Mesodermal cell (in vitro differentiated cells): Measurements from ENCODE around the gene CSHL1.
"Not testable (repeated sequence)": the region's sequence is repeated elsewhere in the genome, so short reads cannot be mapped to it uniquely, and the experiment has no call there.

Source experiments
- H3K27ac ChIP-seq: 2 replicates; pipeline ENCODE4 v1.7.0; 2013; ENCODE audit warnings: mild to moderate bottlenecking, low read depth, low read length, moderate library complexity; ENCODE audit not compliant: severe bottlenecking
- H3K36me3 ChIP-seq: 2 replicates; pipeline ENCODE4 v1.7.1; 2013; ENCODE audit warnings: mild to moderate bottlenecking, low read length, moderate library complexity; ENCODE audit not compliant: control insufficient read depth, insufficient read depth
- H3K4me1 ChIP-seq: one replicate; pipeline ENCODE4 v1.7.1; 2013; ENCODE audit warnings: mild to moderate bottlenecking, low read length; ENCODE audit not compliant: insufficient read depth, control insufficient read depth, poor library complexity, severe bottlenecking
- H3K4me3 ChIP-seq: 2 replicates; pipeline ENCODE4 v1.7.0; 2013; ENCODE audit warnings: low read length, control low read depth, mild to moderate bottlenecking; ENCODE audit not compliant: insufficient read depth, poor library complexity, severe bottlenecking; ENCODE audit errors: extremely low read depth
- H3K9me3 ChIP-seq: 2 replicates; pipeline ENCODE4 v1.7.1; 2013; ENCODE audit warnings: mild to moderate bottlenecking, low read length, moderate library complexity; ENCODE audit not compliant: control insufficient read depth
- WGBS, 2 experiments: methylation state at CpG; one replicate each; pipeline ENCODE4 v1.1.5; 2013; ENCODE audit warnings: missing lambda C conversion rate in 2 of 2; ENCODE audit not compliant: insufficient coverage in 2 of 2; 5-methylcytosine and 5-hydroxymethylcytosine counted together

Gene CSHL1

DNA sequence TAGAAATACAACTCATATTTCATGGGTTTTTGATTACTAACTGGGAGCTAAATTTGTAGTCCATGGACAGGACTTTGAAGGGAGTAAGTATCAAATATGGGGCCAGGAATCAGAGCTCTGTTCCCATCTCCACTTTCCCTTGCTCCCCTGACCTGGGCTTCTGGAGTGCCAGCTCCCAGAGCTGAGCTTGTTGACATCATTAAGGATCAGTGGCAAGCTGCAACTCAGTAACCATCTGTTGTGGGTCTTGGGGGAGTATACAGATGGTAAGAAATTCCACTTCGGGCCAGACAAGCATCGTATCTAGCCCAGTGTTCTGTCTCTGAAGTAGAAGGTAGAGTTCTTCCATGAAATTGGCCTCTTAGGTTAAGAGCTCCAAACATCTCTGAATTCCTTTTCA lies 9.1 kb downstream of the CSHL1 start:
- not testable (repeated sequence) for H3K4me1 ChIP-seq, H3K9me3 ChIP-seq, H3K36me3 ChIP-seq, H3K27ac ChIP-seq, H3K4me3 ChIP-seq
- WGBS, 2 experiments: 100% methylated on average over 2 of the region's 2 CpGs; no CpG with 5 or more reads in 1 of the 2 experiments

DNA sequence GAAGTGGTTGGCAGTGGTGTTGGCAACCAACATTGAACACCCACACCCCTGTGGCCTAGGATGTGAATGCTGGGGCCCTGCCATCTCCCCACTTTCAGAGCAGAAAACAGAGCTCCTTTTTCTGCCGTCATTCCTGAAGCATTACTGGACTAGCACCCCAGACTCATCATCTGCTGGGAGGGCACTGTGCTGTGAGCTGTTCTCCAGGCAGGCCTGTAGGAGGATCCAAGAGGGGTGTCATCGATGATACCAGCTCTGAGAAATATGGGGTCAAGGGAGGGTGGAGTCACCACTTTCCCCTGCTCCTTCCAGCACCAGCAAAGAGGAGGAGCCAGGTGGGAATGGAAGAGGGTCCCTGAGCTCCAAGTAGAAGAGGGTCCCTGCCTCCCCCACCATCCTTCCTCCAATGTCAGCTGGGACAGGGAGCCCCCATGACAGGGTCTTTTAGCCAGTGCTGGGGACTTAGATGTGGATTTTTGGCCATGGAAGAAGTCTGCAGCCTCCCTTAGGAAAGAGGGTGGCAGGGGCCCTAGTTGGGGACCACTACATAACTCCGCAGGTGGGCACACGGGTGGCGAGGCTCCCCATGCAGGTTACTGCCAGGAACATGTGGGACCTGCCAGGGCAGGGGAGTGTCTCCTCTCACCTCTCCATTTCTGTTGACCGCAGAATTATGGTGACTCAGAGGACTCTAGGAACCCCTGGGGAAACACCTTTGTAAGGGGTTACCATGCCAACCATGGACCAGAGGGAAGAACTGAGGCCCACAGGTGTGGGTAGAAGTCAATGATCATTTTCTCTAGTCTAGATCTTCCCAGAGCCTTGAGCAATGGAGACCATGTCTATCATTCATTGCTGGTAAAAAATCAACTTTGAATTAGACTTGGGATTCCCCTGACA lies 11.9 kb downstream of the CSHL1 start:
- not testable (repeated sequence) for H3K27ac ChIP-seq, H3K4me3 ChIP-seq, H3K36me3 ChIP-seq, H3K9me3 ChIP-seq, H3K4me1 ChIP-seq
- WGBS, 2 experiments: 87 to 96% methylated on average over 3 to 4 of the region's 6 CpGs

DNA sequence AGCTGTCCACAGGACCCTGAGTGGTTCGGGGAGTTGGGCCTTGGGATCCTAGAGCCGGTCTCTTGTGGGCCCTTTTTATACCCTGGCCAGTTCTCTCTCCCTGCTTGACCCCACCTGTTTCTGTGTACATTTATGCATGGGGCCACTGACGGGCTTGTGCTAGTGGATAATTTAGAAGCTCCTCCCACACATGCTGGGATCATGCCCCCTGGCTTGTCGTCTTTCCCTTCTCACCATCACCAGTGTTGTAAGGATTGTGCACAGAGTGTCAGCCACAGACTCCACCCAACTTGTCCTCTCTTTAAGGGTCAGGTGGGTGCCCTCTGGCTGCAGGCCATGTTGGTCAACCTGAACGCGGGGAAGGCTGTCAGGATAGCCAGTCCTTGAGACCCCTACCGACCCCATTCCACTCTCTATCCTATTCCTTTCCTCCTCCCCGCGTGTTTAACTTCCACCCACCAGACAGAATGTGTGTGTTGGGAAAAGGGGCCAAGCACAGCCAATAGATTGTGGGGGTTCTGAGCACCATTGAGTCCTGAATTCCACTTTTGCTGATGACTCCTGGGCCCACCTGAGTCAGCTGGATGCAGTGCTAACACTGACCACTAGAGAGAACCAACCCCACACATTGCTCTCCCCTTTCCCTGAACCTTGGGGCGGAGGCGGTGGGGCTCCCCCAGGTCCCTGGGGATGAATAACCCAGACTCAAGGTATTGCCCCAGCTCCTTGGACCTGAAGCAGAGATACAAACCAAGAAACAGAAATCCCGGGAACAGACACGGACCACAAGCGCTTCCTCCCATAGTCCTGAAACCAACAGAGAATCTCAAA lies 14.3 kb downstream of the CSHL1 start, which contains the start of gene CSH1:
Gene CSH1, minus strand, starts transcription at position 51 of the 831 bp plus-strand sequence. CDS start 63 bp downstream, outside the sequence.
- H3K9me3 ChIP-seq, H3K36me3 ChIP-seq, H3K4me1 ChIP-seq, H3K27ac ChIP-seq, H3K4me3 ChIP-seq: not testable (repeated sequence)
- no CpG with 5 or more reads among the region's 14 CpGs for WGBS, 2 experiments

DNA sequence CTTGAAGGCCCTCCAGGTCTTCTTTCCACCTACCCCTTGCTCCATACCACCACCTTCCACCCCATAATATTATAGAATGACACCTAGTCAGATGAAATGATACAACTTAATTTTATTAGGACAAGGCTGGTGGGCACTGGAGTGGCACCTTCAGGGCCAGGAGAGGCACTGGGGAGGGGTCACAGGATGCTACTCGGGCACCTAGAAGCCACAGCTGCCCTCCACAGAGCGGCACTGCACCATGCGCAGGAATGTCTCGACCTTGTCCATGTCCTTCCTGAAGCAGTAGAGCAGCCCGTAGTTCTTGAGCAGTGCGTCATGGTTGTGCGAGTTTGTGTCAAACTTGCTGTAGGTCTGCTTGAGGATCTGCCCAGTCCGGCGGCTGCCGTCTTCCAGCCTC lies 16.2 kb downstream of the CSHL1 start:
- WGBS, 2 experiments: 80 to 100% methylated on average over 1 to 2 of the region's 10 CpGs
- H3K9me3 ChIP-seq, H3K27ac ChIP-seq, H3K4me1 ChIP-seq, H3K36me3 ChIP-seq, H3K4me3 ChIP-seq: not testable (repeated sequence)

DNA sequence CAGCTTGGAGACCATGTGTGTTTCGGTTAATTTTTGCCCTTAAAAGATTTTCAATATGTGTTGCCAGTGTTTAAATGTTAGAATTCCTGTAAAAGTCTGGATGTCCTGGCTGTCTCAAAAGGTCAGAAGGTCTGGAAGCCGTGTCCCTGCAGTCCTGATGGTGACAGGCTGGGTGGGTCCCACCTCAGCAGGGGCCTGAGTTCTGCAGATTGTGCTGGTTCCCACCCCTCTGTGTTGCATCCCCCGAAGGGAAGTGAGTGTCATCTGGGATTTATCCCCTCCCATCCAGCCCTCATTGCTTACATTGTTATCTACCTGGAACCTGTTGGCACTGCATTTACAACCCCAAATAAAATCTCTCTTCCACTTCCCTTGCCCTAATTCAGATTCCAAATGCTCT lies 17.0 kb downstream of the CSHL1 start:
- not testable (repeated sequence) for H3K27ac ChIP-seq, H3K4me3 ChIP-seq, H3K36me3 ChIP-seq, H3K4me1 ChIP-seq, H3K9me3 ChIP-seq
- 100% methylated on average over 1 of the region's 3 CpGs for WGBS, 2 experiments

DNA sequence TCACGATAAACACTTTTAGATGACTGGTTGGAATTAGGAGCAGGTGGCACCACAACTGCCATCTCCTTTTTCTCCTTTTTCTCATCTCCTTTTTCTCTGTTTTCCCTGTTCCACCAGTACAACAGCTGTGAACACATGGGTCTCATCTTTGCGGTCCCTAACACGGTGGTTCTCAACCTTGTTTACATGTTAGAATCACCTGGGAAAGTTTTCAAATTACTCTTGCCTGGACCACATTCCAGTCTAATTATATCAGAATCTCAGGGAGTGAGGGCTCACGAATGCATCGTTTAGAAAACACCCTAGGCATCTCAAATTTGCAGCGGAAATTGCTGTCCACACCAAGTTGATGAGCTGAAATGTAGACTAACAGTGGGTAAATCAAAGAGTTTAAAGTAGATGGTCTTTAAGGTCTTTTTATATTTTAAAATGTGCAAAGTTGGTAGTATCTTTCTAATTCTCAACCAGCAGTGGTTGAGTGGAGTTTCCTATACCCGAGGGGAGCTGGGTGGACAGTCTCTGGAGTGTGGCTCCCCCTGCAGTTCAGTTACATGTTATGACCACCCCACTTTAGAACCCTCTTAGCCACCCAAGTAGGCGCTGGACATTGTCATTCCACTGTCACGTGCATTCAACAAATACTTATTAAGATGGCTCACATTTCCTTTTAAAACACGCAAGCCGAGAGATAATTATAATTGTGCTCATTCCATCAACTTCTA lies 18.6 kb downstream of the CSHL1 start:
- not testable (repeated sequence) for H3K36me3 ChIP-seq, H3K4me3 ChIP-seq, H3K4me1 ChIP-seq, H3K9me3 ChIP-seq, H3K27ac ChIP-seq
- WGBS, 2 experiments: 90 to 92% methylated on average over 4 of the region's 11 CpGs

DNA sequence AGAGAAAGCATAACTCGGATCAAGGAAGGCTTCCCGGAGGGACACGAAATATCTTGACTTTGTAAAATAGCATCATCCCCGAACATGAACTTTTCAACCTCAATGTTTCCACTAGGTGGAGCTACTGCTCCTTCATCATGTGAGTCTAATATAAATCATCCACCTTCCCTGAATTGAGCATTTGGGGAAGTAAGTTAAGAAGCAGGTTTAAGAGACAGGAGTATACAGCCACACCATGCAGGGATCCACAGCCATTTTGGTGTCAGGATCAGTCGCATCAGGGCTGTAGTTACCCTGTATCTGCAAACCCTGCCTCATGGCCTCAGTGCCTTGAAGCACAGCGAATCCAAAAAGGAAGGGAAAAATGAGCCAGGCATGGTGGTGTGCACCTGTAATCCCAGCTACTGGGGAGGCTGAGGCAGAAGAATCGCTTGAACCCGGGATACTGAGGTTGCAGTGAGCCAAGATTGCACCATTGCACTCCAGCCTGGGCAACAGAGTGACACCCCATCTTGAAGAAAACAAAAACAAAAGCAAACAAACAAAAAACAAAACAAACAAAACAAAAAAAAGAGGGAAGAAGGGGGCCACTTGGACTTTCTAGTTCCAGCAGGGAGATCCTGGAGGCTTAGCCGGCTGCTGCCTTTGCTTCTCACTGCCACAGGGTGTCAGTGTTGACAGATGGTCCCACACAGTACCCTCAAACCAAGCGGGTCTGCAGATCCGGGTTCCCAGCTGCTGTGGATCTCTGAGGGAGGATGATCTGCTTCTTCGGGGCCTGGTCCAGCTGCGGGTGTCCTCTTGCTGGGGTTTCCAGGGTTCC lies 21.8 kb downstream of the CSHL1 start:
- not testable (repeated sequence) for H3K36me3 ChIP-seq, H3K9me3 ChIP-seq, H3K4me3 ChIP-seq, H3K27ac ChIP-seq, H3K4me1 ChIP-seq
- 49 to 66% methylated on average over 8 to 9 of the region's 13 CpGs for WGBS, 2 experiments

DNA sequence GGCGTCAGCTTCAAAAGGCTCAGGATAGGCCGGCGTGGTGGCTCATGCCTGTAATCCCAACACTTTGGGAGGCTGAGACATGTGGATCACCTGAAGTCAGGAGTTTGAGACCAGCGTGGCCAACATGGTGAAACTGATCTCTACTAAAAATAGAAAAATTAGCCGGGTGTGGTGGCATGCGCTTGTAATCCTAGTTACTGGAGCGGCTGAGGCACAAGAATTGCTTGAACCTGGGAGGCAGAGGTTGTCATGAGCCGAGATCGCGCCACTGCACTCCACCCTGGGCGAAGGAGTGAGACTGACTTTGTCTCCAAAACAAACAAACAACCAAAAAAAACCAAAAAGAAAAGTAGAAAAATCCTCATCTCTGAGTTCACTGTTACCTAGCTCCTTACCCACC lies 25.9 kb downstream of the CSHL1 start:
- H3K27ac ChIP-seq, H3K9me3 ChIP-seq, H3K4me1 ChIP-seq, H3K4me3 ChIP-seq, H3K36me3 ChIP-seq: not testable (repeated sequence)
- 89% methylated on average over 5 of the region's 11 CpGs for WGBS, 2 experiments

DNA sequence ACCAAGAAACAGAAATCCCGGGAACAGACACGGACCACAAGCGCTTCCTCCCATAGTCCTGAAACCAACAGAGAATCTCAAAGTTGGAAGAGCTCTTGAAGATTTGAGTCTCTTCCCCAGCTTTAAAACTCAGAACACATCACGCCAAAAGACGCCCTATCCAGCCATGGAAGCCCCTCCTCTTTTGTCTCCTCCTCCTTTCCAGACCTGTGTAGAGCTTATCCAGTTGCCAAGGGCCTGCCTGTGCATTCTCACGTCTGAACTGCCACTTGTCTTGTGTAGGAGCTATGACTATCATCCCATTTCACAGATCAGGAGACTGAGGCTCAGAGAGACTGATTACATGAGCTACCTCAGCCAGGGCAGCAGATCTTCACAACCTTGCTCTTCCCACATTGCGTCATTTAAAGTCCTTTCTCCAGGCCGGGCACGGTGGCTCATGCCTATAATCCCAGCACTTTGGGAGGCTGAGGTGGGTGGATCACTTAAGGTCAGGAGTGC lies 28.4 kb downstream of the CSHL1 start:
- WGBS, 2 experiments: 74 to 97% methylated on average over 3 to 4 of the region's 9 CpGs

More for the DNA sequence above, 28.4 kb downstream of the CSHL1 start:
- H3K36me3 ChIP-seq, H3K4me3 ChIP-seq, H3K4me1 ChIP-seq, H3K27ac ChIP-seq, H3K9me3 ChIP-seq: not testable (repeated sequence)
